Right cardiac atrium (tissue), 5 donors: ENCODE data around the gene RDH16. TPM values are rescaled to one million over a fixed set of nuclear protein-coding genes. Genes with fewer than 3 reads are reported as not detected.
"Not testable (repeated sequence)": the region's sequence is repeated elsewhere in the genome, so short reads cannot be mapped to it uniquely, and the experiment has no call there.

Experiments used
- ATAC-seq, 2 donors: fragments of 200-7000 bp; cut with Tn5 transposase; one replicate each; pipeline versions ENCODE4 v1.8.0 to v1.9.1; 2020; ENCODE audit warnings: moderate library complexity in 2 of 2, mild to moderate bottlenecking in 1 of 2
- DNase-seq, 3 donors: peaks; one replicate each; pipeline ENCODE4 v3.0.0-alpha.2; 2020
- H3K27ac ChIP-seq: one replicate; pipeline ENCODE4 v1.5.1; 2013; ENCODE audit warnings: mild to moderate bottlenecking, low read length, control low read depth, moderate library complexity
- H3K27me3 ChIP-seq: one replicate; pipeline ENCODE4 v1.6.1; 2013; ENCODE audit not compliant: control insufficient read depth, insufficient read depth
- H3K4me1 ChIP-seq: one replicate; pipeline ENCODE4 v1.6.1; 2013; ENCODE audit warnings: low read length; ENCODE audit not compliant: control insufficient read depth, insufficient read depth
- H3K4me3 ChIP-seq: one replicate; pipeline ENCODE4 v1.5.1; 2013; ENCODE audit warnings: low read length, control low read depth
- H3K9me3 ChIP-seq: one replicate; pipeline ENCODE4 v1.6.1; 2013; ENCODE audit warnings: low read length; ENCODE audit not compliant: control insufficient read depth
- WGBS: extraction: QIAGEN DNeasy Blood & Tissue Kit; methylation state at CpG from one replicate; pipeline ENCODE4 v1.1.7; 2013; 5-methylcytosine and 5-hydroxymethylcytosine counted together
- intact Hi-C, 4 donors: fragments of 100-400 bp; cut with DNase I; formaldehyde crosslinking; loops; one replicate each; pipeline versions ENCODE4 v1.11.0 to v1.14.0; 2022 to 2023
- polyA plus RNA-seq: library from polyadenylated mRNA; stranded (reverse); fragments of 200-250 nt; gene quantifications from one replicate; pipeline ENCODE4 v1.2.3, GENCODE V29; 2013
- total RNA-seq, 4 donors: library from RNA; stranded (reverse); fragmentation: NEBNext Ultra II Directional; extraction: Animal tissue kit (Norgen Biotek cat#: 25700); gene quantifications; one replicate each; pipeline ENCODE4 v1.2.1, GENCODE V29; 2021
- donor health status: healthy with polysubstance abuse.
- donor health status: DM: no; HTN: yes; CAD: no.
- donor health status: DM: no; HTN: no; CAD: no.
- donor health status: DM: no; HTN: yes; CAD: no; lungs with severe emphysema.
- donor health status: DM: yes; HTN: yes; CAD: no.

Gene RDH16
- total and polyA plus RNA-seq, 5 donors, result 0.06 to 0.31 (median 0.28) TPM

- H3K4me1 ChIP-seq, result no peaks in the 10 kb centered on the region
- 89% methylated on average over 1 of the region's 1 CpG for WGBS
- no peak overlapping the region for H3K4me3 ChIP-seq
- no peak for ATAC-seq
- H3K27ac ChIP-seq, result no peak overlapping the region
- no peaks in the 10 kb centered on the region for H3K9me3 ChIP-seq
- intact Hi-C loops, result no loop called here
- no peak for DNase-seq
- H3K27me3 ChIP-seq, result no peaks in the 10 kb centered on the region
These were observed 40.4 kb downstream of the RDH16 start for GRCh38 chr12:56916996-56917333.

- H3K4me3 ChIP-seq, result no peak overlapping the region
- DNase-seq, result no peak
- no peak overlapping the region for H3K27ac ChIP-seq
- WGBS, result 79% methylated on average over 4 of the region's 4 CpGs
- ATAC-seq, result no peak
- no peaks in the 10 kb centered on the region for H3K9me3 ChIP-seq
- intact Hi-C loops, result no loop called here
- no peaks in the 10 kb centered on the region for H3K27me3 ChIP-seq
- no peaks in the 10 kb centered on the region for H3K4me1 ChIP-seq
These were observed 41.0 kb downstream of the RDH16 start for GRCh38 chr12:56916296-56916995.

- H3K9me3 ChIP-seq, result no peaks in the 10 kb centered on the region
- 82% methylated on average over 3 of the region's 3 CpGs for WGBS
- no peak for DNase-seq
- intact Hi-C loops, result no loop called here
- H3K27ac ChIP-seq, result no peak overlapping the region
- H3K4me3 ChIP-seq, result no peak overlapping the region
- H3K27me3 ChIP-seq, result no peaks in the 10 kb centered on the region
- no peaks in the 10 kb centered on the region for H3K4me1 ChIP-seq
- no peak for ATAC-seq
These were observed 42.7 kb downstream of the RDH16 start for GRCh38 chr12:56914724-56915123.

- Histone ChIP-seq H3K27me3 (no peaks in the 10 kb centered on the region), H3K4me3 (no peak overlapping the region), H3K4me1 (no peaks in the 10 kb centered on the region), H3K27ac (no peak overlapping the region), H3K9me3 (peaks cover 1% of the 10 kb centered on the region)
- intact Hi-C loops, result no loop called here
- ATAC-seq (no peak), DNase-seq (no peak)
These were observed 43.2 kb downstream of the RDH16 start for GRCh38 chr12:56914256-56914655.

- intact Hi-C loops, result not testable (repeated sequence)
These were observed 48.0 kb downstream of the RDH16 start for GRCh38 chr12:56909403-56909802.

GRCh38 chr12:56908136-56908535 is 49.3 kb downstream of the RDH16 start:
- no peak for DNase-seq
- no peak overlapping the region for H3K27ac ChIP-seq
- no peak overlapping the region for H3K4me3 ChIP-seq
- intact Hi-C loops, result no loop called here
- peaks cover 6% of the 10 kb centered on the region for H3K9me3 ChIP-seq
- 91% methylated on average over 5 of the region's 5 CpGs for WGBS
- H3K27me3 ChIP-seq, result no peaks in the 10 kb centered on the region
- H3K4me1 ChIP-seq, result no peaks in the 10 kb centered on the region
- no peak for ATAC-seq

More at GRCh38 chr12:56909403-56909802, 48.0 kb downstream of the RDH16 start:
- not testable (repeated sequence) for H3K4me1 ChIP-seq, H3K4me3 ChIP-seq, H3K9me3 ChIP-seq, H3K27me3 ChIP-seq, ATAC-seq, H3K27ac ChIP-seq, DNase-seq
- 63% methylated on average over 2 of the region's 2 CpGs for WGBS

GRCh38 chr12:56905852-56906251 is 51.6 kb downstream of the RDH16 start:
- ATAC-seq, result no peak
- 75% methylated on average over 1 of the region's 1 CpG for WGBS

GRCh38 chr12:56903374-56903773 is 54.0 kb downstream of the RDH16 start:
- peaks cover 13% of the 10 kb centered on the region for H3K9me3 ChIP-seq
- ATAC-seq (no peak), DNase-seq (no peak)
- H3K4me3 ChIP-seq, result no peak overlapping the region
- WGBS, result 26% methylated on average over 1 of the region's 1 CpG
- no peaks in the 10 kb centered on the region for H3K4me1 ChIP-seq
- intact Hi-C loops, result no loop called here
- no peak overlapping the region for H3K27ac ChIP-seq
- H3K27me3 ChIP-seq, result no peaks in the 10 kb centered on the region

More at GRCh38 chr12:56905852-56906251, 51.6 kb downstream of the RDH16 start:
- no peaks in the 10 kb centered on the region for H3K27me3 ChIP-seq
- no peaks in the 10 kb centered on the region for H3K4me1 ChIP-seq
- no peak overlapping the region for H3K27ac ChIP-seq
- no peak overlapping the region for H3K4me3 ChIP-seq
- intact Hi-C loops, result no loop called here
- peaks cover 9% of the 10 kb centered on the region for H3K9me3 ChIP-seq
- DNase-seq, result no peak

Other genes with a start within 250 kb of the RDH16 start
- 100 to 1,000 TPM; 541 to 618 (median 568) TPM for gene NACA, start 232.3 kb downstream of the RDH16 start, total RNA-seq
- gene NACA, start 232.3 kb downstream of the RDH16 start, polyA plus RNA-seq, result 852 TPM
- gene PRIM1, start 205.3 kb downstream of the RDH16 start, total RNA-seq, result 1 to 10 TPM; 3.1 to 5.1 (median 4.4) TPM
- gene PRIM1, start 205.3 kb downstream of the RDH16 start, polyA plus RNA-seq, result 2.9 TPM
- gene HSD17B6, start 194.3 kb downstream of the RDH16 start, total RNA-seq, result under 1 TPM in 2 of 4 donors, not detected in 2; 0.49 to 0.64 TPM
- 0.50 TPM for gene HSD17B6, start 194.3 kb downstream of the RDH16 start, polyA plus RNA-seq
- under 1 TPM in 2 of 4 donors, not detected in 2; 0.11 to 0.12 TPM for gene SDR9C7, start 23.2 kb downstream of the RDH16 start, total RNA-seq
- gene SDR9C7, start 23.2 kb downstream of the RDH16 start, polyA plus RNA-seq, result 0.05 TPM
- gene ZBTB39, start 48.9 kb upstream of the RDH16 start, total RNA-seq, result 1 to 10 TPM; 3.7 to 4.5 (median 4.1) TPM
- 1.9 TPM for gene ZBTB39, start 48.9 kb upstream of the RDH16 start, polyA plus RNA-seq
- gene TAC3, start 58.9 kb upstream of the RDH16 start, total RNA-seq, result not detected
- not detected for gene TAC3, start 58.9 kb upstream of the RDH16 start, polyA plus RNA-seq
- under 1 TPM in 3 of 4 donors, not detected in 1; 0.28 to 0.43 (median 0.35) TPM for gene MYO1A, start 92.5 kb upstream of the RDH16 start, total RNA-seq
- gene MYO1A, start 92.5 kb upstream of the RDH16 start, polyA plus RNA-seq, result 0.02 TPM
- gene NEMP1, start 121.2 kb upstream of the RDH16 start, total RNA-seq, result 1 to 10 TPM; 4.4 to 6.1 (median 5.1) TPM
- 1.6 TPM for gene NEMP1, start 121.2 kb upstream of the RDH16 start, polyA plus RNA-seq
- 10 to 100 TPM; 12.8 to 22.7 (median 14.7) TPM for gene NAB2, start 131.5 kb upstream of the RDH16 start, total RNA-seq
- 13.8 TPM for gene NAB2, start 131.5 kb upstream of the RDH16 start, polyA plus RNA-seq
- 10 to 100 TPM; 77.8 to 89.6 (median 83.6) TPM for gene STAT6, start 153.8 kb upstream of the RDH16 start, total RNA-seq
- 57.6 TPM for gene STAT6, start 153.8 kb upstream of the RDH16 start, polyA plus RNA-seq
- 100 to 1,000 TPM in 3 of 4 donors, 10 to 100 TPM in 1; 79.7 to 181 (median 154) TPM for gene LRP1, start 170.9 kb upstream of the RDH16 start, total RNA-seq
- 55.0 TPM for gene LRP1, start 170.9 kb upstream of the RDH16 start, polyA plus RNA-seq
- gene LRP1-AS, start 190.0 kb upstream of the RDH16 start, total RNA-seq, result not detected
- gene LRP1-AS, start 190.0 kb upstream of the RDH16 start, polyA plus RNA-seq, result not detected